Stimulated activated CD8-positive, alpha-beta memory T cell treated with anti-CD3 and anti-CD28 coated beads, Interleukin-2, amount 100 ng/mL, for 1 hour (primary cell): ENCODE data around the gene SLC24A3.
"Not testable (repeated sequence)": the region's sequence is repeated elsewhere in the genome, so short reads cannot be mapped to it uniquely, and the experiment has no call there.

Source experiments
- DNase-seq, 2 donors: peaks; one replicate each; pipeline ENCODE4 v3.0.0-alpha.2; 2020; ENCODE audit warnings: low read depth in 2 of 2

SLC24A3 gene

DNA sequence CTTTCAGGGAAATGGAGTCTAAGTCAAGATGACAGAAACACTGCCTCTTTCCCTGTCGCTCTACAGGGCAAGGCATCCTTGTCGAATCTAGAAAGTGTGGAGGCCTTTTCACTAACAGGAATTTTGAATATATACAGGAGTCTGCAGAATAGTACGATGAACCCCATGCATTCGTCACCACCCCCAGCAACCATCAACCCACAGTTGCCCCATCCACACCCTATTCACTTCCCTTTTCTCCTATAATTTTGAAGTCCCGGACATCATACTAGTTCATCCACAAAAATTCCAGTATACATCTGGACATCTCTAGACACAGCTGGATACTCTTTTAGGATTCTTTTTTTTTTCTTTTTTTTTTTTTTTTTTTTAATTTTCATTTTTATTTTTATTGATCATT, 464.9 kb downstream of the SLC24A3 start:
- no peak for DNase-seq

DNA sequence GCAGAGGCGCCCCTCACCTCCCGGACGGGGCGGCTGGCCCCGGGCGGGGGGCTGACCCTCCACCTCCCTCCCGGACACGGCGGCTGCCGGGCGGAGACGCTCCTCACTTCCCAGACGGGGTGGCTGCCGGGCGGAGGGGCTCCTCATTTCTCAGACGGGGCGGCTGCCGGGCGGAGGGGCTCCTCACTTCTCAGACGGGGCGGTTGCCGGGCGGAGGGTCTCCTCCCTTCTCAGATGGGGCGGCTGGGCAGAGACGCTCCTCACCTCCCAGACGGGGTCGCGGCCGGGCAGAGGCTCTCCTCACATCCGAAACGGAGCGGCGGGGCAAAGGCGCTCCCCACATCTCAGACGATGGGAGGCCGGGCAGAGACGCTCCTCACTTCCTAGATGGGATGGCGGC, 466.1 kb downstream of the SLC24A3 start:
- not testable (repeated sequence) for DNase-seq

DNA sequence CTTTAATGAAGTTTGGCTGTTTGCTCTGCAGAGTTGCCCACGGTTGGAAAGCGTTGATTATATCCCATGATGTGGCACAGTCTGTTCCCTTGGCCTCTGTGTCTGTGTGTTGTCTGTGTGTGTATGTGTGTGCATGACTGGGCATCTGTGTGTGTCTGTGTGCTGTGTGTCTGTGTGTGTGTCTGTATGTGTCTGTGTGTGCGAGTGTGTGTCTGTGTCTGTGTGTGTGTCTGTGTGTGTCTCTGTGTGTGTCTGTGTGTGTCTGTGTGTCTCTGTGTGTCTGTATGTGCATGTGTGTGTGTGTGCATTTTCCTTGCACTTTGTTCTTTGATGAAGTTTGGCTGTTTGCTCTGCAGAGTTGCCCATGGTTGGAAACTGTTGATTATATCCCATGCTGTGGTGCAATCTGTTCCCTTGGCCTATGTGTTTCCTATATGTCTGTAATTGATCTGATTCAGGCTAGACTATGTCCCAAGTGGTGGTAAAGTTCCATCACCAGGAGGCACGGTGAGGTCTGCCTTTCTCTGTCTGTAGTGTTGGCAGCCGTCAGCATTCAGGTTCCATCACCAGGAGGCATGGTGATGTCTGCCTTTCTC, 467.6 kb downstream of the SLC24A3 start:
- DNase-seq, result no peak

DNA sequence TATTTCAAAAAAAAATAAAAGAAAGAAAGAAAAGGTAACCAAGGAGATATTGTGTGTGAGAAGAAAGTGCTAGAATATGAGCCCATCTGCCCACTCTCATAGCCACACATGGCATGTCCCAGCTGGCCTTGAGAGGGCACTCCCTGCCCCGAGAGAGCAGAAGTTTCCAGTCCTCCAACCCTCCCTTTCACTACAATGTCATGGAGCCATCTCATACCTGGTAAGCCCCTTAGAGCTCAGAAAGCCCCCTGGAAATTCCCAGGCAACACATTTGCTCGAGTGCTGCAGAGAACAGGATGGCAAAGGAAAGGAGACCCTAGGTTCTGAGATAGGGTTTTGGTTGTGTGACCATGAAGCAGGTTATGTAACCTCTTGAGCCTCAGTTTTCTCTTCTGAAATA, 469.8 kb downstream of the SLC24A3 start:
- DNase-seq, result no peak

DNA sequence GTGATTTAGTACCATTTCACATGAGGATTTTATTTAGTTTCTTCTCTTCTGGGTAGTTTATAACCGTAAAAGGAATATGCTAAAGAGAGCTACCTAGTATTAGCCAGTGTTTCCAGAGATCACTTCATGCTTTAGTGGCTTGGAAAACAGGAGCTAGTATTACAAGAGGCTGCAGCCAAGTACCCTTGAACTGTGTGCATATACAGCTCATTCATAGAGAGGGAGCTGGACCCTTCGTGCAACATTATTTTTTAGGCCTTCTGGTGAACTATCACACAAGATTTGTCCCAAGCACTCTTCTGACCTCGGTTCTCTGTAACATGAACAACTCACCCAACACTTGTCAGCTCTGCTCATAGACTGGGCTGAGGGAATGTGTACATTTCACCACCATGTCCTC, 470.7 kb downstream of the SLC24A3 start:
- DNase-seq, result no peak

DNA sequence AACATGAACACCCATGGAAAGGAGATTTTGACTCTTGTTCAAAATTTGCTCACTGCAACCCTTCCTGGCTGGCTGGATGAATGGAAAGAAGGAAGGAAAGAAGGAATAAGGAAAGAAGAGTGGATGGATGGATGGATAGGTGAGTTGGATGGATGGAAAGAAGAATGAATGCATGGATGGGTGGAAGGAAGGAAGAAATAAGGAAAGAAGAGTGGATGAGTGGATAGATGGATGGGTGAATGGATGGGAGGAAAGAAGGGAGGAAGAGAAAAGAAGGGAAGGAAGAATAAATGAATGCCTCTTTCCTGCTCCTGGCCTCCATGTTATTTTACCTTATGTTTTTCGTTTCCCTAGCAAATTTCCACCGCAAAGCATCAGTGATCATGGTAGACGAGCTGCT, 471.4 kb downstream of the SLC24A3 start:
- DNase-seq, result no peak

DNA sequence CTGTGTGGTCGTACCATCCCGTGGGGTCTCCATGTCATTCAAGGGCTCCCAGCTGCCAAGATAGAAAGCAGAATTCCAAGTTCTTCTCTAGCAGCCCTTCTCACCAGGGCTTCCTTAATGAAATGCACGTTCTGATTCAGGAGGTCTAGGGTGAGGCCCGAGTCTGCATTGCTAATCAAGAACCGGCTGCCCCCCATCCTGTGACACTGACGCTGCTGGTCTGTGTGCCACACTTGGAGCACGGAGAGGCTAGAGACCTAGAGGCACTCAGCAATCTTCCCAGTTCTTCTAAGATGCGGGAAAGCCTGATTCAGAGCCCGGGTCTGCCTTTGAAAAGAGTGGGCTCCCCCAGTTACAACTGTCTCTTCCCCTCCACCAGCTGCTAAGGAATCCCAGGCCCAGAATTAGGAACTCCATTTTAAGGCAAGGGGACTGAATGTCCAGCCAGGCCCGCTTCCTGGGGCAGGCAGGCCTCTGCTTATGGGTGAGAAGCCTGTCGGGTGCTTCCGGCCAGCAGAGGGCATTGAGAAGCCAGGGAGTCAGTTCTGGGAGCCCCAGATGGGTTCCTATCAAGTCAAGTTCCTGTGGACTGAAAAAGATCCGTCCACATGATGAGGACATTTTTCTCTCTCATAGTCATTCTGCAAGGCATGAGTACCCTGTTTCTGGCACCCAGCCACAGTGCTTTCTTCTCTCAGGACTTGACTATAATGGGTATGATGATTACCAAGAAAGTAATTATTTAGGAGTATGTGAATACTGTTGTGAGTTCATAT, 475.8 kb downstream of the SLC24A3 start:
- DNase-seq, result no peak

DNA sequence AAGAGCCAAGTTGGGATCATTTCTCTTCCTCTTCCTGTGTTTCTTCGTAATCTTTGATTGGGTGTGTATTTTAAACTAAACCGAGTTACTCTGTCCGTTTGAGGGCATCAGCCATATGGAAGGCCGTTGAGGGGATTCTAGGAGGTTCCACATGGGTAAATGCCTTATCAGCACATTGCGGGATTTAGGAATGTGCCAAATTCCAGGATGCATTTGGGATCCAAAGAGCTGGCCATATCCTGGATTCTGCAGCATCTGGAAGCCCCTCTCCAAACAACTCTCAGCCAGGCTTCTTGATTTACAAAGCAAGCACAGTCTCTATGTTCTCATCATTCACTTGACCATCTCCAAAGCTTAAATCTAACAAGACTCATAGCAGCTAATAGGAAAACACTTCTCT, 478.0 kb downstream of the SLC24A3 start:
- DNase-seq, result no peak

DNA sequence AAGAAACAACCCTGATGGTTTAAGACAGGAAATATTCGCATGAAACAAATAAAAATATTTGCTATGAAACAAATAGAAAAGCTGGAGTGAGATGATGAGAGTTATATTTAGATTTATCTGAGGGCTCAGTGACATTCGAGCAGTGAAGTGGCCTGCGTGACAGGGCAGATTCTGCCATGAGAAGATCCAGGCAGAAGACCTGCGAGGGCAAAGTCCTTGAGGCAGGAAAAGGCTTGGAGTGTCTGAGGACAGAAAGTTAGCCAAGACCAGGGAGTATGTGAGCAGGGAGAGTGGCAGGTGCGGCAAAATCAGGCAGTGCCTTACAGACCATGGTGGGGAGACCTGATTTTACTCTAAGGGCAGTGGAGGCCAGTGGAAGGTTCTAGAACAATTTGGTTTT, 478.7 kb downstream of the SLC24A3 start:
- no peak for DNase-seq

DNA sequence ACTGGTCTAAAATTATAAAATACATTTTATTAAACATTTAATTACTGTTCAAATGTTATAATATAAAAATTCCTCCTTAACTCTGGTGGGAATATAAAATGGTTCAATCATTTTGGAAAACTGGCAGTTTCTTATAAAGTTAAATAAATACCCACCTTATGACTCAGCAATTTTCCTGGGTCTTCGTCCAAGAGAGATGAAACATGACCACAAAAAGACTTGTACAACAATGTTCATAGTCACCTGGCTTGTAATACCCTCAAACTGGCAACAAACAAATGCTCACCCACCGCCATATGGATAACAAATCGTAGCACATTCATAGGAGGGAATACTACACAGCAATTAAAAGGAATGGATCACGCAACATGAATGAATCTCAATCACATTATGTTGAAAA, 479.7 kb downstream of the SLC24A3 start:
- no peak for DNase-seq

DNA sequence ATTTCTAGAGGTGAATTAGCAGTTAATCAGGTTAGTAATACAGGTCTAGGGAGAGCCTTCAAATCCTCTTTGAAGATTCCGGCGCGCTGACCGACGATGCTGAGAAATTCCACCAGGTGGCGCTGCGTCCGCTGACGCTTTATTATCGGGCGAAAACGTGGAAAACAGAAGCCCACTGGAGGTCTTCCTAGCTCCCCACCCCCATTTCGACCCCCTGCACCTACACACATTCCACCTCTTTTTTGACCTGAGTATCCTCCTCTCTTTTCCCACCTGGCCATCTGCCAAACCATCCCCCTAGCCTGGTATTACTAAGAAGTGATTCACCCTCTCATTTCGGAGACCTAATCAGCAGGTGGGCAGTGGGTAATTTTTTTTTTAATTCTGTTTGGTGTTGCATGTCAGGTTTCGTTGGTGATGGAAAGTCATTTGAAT, 480.3 kb downstream of the SLC24A3 start:
- peak; percentile 4 to 8 for DNase-seq

DNA sequence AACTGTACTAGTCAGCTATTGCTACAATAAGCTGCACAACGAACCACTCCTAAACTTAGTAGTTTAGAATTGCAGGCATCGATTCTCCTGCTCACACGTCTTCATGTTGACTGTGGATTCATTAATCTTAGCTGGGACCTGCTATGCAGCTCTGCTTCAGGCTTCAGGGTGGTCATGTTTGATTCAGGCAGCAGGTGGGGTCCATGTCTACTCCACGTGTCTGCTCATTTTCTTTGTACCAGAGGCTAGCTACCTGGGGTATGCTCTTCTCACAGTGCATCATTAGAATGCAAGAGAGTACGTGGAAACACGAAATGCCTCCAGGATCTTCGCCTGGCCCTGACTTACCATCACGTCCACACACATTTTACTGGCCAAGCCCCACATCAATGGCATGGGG, 481.1 kb downstream of the SLC24A3 start:
- no peak for DNase-seq

DNA sequence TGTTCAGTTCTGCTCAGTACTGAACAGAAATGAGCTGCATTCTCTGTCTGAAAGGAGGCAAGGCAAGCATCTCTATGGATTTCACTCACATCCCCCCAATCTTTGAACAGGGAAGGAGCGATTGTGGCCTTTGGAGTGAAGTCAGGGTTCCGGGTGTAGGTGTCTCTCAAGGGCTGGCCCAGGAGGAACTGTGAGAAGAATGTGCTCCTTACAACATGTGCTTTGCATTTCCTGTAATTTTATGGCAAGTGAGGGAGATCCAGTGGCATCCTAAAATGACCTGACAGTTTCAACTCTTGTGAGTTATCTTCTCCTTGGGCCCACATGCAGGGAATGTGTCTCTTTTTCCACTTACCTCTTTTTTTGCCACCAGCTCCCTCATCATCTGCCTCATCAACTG, 482.6 kb downstream of the SLC24A3 start:
- DNase-seq, result no peak

DNA sequence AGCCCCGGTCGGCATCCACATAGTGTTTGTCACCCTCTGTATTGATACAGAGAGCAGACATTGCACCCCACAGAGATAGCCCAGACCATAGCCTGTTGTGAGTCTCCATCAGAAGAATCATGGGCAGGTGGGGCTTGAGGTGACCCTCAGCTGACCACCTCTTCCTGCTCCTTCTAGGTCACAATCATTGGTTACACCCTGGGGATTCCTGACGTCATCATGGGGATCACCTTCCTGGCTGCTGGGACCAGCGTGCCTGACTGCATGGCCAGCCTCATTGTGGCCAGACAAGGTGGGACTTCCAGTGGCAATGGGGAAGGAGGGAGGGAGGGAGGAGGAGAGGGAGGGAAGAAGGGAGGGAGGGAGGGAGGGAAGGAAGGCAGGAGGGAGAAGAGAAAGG, 484.2 kb downstream of the SLC24A3 start:
- no peak for DNase-seq

DNA sequence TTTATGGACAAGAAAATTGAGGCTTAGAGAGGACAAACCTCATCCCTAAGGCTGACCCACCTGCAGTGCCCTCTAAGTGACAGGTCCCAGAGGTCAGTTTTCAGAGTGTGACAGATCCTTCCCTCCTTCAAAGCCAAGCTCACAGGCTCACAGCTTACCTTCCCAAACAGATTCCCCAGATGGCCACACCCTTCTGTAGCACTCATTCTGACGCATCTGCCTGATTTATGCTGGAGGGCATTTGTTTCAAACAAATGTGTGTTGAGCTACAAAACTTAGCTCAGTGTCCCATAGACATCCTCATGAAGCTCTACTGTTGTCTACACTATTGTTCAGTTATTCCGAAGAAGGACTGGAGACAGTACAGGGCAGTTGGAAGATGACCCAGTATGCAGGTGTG, 485.0 kb downstream of the SLC24A3 start:
- no peak for DNase-seq

DNA sequence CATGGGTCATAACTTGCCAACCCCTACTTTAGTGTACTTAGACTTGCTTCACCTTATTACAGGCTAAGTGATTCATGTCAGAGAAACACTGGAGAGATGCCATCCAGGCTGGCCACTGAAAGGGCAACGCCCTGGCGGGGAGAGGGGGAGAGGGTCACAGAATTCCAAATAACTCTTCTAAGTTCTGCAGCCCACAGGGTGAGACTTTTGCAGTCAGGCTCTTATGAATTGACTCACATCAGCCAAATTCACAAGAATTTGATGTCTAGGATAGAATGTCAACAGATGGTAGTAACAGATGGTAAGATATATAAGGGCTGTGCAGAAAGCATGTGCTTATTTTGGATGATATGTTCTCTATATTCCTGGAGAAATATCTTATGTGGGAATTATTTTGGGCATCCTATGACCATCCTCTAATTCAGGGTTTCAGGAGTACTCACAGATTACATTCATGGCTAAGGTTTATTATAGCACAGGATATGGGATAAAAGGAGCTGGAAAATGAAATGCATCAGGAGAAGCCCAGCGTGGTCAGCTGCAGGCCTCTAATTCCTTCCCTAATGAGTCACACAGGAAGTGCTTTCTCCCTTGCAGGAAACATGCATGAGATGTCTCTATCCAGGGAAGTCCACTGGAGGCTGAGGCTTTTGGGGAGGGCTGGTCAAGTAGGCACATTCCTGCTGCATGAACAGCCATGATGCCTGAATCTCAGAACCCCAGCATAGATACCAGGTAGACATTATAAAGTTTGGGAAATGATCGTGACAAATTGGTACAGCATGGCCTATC, 486.9 kb downstream of the SLC24A3 start:
- no peak for DNase-seq

DNA sequence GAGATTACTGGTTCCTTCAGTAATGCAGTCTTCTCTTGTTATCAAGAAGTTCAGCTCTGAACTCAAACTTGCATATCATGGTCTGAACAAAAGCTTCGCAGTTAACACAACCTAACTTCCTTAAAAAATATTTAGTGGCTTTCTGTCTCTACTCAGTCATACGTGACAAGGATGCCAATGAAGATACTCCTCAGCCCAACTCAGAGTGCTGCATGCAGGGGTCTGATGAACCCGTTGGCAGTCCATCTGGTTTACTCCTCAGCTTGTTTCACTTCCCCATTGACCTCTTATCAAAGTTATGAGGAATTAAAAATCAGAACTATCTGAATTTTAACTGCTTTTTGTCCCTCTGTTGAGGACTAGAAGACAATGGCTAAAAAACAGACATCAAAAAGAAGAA, 489.0 kb downstream of the SLC24A3 start:
- no peak for DNase-seq

DNA sequence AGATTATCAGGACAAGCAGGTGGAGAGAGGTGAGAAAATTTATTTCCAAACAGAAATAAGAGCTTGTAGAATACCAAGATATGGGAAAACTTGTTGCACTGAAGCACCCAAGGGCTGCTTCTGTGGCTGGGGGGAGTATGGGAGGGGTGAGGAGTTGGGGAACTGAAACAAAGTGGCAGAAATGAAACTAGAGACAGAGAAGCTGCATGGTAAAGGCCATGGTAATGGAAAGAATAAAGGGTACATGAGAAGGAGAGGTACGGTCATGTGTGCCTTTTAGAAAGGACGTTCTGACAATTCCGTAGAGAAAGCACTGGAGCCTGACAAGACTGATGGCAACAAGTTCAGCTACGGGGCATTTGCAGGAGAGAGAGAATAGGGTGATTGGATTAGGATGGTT, 494.0 kb downstream of the SLC24A3 start:
- no peak for DNase-seq

DNA sequence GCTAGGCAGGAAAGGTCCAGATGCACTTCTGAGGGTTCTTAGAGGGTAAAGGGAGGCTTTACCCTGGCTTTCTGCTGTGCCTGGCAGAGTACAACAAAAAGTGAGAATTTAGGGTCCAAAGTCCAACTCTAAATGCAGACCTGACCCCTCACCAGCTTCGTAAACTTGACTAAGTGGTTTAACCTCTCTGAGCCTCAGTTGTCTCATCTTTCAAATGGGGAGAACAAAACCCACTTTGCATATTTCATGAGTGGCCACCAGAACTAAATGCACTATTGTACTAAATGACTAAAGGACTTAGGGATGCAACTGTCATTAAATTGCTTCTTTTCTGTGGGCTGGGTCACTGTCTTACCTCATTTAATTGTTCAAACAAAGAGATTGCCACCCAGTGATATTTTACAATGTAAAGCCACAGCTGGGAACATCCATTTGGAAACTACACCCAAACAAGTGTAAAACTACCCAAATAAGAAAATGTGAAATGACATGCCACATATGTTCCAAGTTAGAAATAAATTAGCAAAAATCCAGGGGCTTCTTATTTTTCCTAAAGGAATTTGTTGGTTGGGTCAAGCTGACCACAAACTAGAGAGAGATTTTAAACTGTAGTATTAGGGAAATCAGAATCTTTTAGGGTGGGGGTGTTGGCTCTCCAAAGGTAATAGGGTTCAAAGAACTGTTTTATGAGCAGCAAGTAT, 497.3 kb downstream of the SLC24A3 start:
- no peak for DNase-seq

DNA sequence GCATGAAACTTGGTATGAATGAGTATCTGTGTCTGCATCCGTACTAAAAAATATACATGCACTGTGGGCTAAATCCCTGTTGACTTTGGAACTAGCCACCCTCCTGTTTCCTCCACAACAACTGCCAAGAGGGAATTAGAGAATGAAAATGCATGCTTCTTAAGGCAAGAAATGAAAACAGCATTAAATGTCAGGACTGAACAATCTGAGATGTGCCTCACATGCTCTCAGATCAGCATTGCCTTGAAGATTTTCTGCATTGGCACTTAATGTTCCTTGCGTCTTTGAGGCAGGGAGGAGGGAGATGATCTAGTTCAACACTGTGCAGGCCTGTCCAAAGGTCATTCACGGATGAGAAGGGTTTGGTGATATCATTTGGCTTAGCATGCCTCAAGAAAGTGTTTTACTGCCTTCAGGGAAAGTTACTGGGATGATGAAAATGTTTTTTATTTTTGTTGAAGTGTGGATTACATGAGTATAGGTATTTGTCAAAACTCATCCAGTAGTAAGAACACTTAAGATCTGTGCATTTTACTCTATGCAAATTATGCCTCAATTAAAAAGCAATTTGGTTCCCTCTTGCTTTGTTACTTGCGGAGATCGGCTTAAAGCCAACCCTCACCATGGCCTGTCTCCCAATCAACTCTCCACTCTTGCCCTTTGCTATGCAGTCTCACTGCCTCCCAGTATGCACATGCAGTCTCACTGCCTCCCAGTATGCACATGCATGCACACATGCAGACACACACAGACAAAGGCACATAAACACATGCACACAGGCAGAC, 498.1 kb downstream of the SLC24A3 start:
- no peak for DNase-seq

DNA sequence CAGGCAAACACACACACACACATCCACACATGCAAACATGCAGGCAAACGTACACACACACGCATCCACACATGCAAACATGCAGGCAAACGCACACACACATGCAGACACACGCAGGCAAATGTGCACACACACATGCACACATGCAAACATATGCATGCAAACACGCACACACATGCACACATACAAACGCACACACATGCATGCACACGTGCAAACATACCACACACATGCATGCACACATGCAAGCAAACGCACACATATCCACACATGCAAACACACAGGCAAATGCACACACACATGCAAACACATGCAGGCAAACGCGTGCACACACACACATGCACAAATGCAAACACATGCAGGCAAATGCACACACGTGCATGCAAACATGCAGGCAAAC, 498.7 kb downstream of the SLC24A3 start:
- no peak for DNase-seq
